WTC11 (cell line): ENCODE results near the gene PGBD5.

Experiments
- CTCF ChIP-seq: fragments of 200-600 bp; IDR thresholded peaks from 2 replicates; pipeline ENCODE4 v1.8.0; 2022; ENCODE audit warnings: antibody characterized with exemption
- FOXK1 ChIP-seq: sonication (generic); formaldehyde crosslinking; IDR thresholded peaks from 2 replicates; pipeline ENCODE4 v1.8.0; 2022; ENCODE audit warnings: mild to moderate bottlenecking, moderate library complexity, missing genetic modification reagents
- MAX ChIP-seq: sonication (generic); formaldehyde crosslinking; IDR thresholded peaks from 2 replicates; pipeline ENCODE4 v1.8.0; 2022; ENCODE audit warnings: mild to moderate bottlenecking, missing genetic modification reagents
- MYBL2 ChIP-seq: sonication (generic); formaldehyde crosslinking; IDR thresholded peaks from 2 replicates; pipeline ENCODE4 v1.8.1; 2023; ENCODE audit warnings: mild to moderate bottlenecking, moderate library complexity, missing genetic modification reagents
- ZNF121 ChIP-seq: sonication (generic); formaldehyde crosslinking; IDR thresholded peaks from 2 replicates; pipeline ENCODE4 v1.8.0; 2023; ENCODE audit warnings: missing genetic modification reagents
- ZNF232 ChIP-seq: sonication (generic); formaldehyde crosslinking; IDR thresholded peaks from 2 replicates; pipeline ENCODE4 v1.8.0; 2022; ENCODE audit warnings: mild to moderate bottlenecking, missing genetic modification reagents
- ZNF263 ChIP-seq: sonication (generic); formaldehyde crosslinking; IDR thresholded peaks from 2 replicates; pipeline ENCODE4 v1.8.1; 2022; ENCODE audit warnings: low read depth, mild to moderate bottlenecking, moderate library complexity, missing genetic modification reagents
- ZNF423 ChIP-seq: fragments of 250-450 bp; sonication (Bioruptor Pico); IDR thresholded peaks from 2 replicates; pipeline ENCODE4 v2.1.2; 2022; ENCODE audit warnings: mild to moderate bottlenecking, moderate library complexity

- no peak for TF ChIP-seq MYBL2 (CRISPR knock-in tag)
- no peak for TF ChIP-seq FOXK1 (CRISPR knock-in tag)
- no peak for TF ChIP-seq CTCF
- TF ChIP-seq MAX (CRISPR knock-in tag), result no peak
- TF ChIP-seq ZNF121 (CRISPR knock-in tag), result no peak
- no peak for TF ChIP-seq ZNF263 (CRISPR knock-in tag)
- no peak for TF ChIP-seq ZNF232
- no peak for TF ChIP-seq ZNF423 (CRISPR knock-in tag)
These were observed 25.0 kb downstream of the PGBD5 start for GRCh38 chr1:230401101-230401500.
